Astrocyte of the cerebellum (primary cell): ENCODE measurements around the gene ARFIP2.

Experiments
- DNase-seq: peaks from one replicate; pipeline ENCODE4 v3.0.0-alpha.2; 2011; ENCODE audit warnings: low read depth
- H3K4me3 ChIP-seq: 2 replicates; pipeline ENCODE4 v1.5.1; 2011; ENCODE audit warnings: mild to moderate bottlenecking, low read depth, low read length, moderate library complexity
- in situ Hi-C: cut with HindIII; loops from 2 replicates; pipeline ENCODE4 v1.10.0; 2017; ENCODE audit warnings: low sequenced_read_pairs
- TF ChIP-seq, protein P1 (sequence below): IDR thresholded peaks from 2 replicates; pipeline ENCODE4 v1.5.1; 2012; ENCODE audit warnings: low read length, low read depth, moderate library complexity, mild to moderate bottlenecking; ENCODE audit errors: missing control alignments

Gene ARFIP2

DNA sequence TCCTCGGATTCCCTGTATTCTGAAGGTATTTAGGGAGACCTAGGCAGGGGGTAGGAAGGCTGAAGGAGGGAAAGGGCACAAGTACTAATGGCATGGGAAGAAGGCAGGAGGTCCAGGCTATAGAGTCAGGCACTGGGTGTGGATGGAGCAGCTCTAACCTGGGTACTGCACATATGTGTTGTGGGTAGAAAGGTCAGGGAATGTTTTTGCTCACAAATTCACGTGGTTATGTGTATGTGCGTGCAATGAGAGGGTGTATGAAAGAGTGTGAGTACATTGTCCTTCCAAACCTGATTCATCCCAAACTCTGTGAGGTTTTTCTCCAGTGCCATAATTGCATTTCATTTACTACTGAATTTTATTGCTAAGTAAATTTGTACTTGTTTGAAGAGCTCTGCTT is 39.1 kb upstream of the ARFIP2 start:
- TF ChIP-seq, protein P1, sequence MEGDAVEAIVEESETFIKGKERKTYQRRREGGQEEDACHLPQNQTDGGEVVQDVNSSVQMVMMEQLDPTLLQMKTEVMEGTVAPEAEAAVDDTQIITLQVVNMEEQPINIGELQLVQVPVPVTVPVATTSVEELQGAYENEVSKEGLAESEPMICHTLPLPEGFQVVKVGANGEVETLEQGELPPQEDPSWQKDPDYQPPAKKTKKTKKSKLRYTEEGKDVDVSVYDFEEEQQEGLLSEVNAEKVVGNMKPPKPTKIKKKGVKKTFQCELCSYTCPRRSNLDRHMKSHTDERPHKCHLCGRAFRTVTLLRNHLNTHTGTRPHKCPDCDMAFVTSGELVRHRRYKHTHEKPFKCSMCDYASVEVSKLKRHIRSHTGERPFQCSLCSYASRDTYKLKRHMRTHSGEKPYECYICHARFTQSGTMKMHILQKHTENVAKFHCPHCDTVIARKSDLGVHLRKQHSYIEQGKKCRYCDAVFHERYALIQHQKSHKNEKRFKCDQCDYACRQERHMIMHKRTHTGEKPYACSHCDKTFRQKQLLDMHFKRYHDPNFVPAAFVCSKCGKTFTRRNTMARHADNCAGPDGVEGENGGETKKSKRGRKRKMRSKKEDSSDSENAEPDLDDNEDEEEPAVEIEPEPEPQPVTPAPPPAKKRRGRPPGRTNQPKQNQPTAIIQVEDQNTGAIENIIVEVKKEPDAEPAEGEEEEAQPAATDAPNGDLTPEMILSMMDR: no peak
- DNase-seq: no peak
- H3K4me3 ChIP-seq: no peak overlapping the region
- in situ Hi-C loops: no loop called here

DNA sequence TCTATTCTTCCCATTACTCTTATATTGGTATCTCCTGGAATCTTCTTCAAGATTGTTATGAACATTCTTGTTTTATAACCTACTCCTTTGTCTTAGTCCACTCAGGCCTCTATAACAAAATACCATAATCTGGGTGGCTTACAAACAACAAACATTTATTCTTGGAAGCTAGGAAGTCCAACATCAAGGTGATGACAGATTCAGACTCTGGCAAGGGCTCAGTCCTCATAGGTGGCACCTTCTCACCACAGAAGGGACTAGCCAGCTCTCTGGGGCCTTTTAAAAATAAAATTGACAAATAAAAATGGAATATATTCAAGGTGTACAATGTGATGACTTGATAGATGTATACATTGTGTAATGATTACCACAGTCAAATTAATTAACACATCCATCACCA is 35.7 kb upstream of the ARFIP2 start:
- H3K4me3 ChIP-seq: no peak overlapping the region
- DNase-seq: no peak
- in situ Hi-C loops: no loop called here
- TF ChIP-seq, protein P1: no peak

DNA sequence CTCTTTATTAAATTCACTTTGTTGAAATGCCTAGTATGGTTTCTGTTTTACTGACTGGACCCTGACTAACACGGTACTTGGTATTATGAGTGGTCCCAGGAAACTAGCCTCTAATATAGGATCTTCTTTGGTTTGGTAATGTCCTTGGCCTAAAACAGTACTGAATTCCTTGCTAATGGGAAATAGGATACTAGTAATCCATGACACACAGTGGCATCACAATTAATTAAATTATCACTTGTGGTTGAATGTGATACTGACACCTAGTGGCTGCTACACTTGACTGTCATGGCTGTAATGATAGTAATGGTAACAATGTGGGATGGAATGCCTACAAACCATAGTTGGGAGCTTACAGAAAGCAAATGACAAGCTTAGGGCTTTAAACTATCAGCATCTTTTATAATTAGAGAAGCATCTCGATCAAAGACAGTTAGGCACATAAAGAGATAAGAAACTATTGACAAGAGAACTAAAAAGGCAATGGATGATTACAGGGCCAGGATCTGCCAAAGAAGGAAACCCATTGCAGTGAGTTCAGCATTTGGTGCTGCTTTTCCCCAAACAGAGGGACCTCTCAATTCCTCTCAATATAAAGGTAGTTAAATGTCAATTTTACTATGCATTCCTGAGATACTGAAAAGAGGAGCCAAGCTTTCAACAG is 24.6 kb upstream of the ARFIP2 start:
- in situ Hi-C loops: no loop called here
- peak; percentile 47 for DNase-seq
- H3K4me3 ChIP-seq: no peak overlapping the region
- TF ChIP-seq, protein P1: peak; percentile 70

DNA sequence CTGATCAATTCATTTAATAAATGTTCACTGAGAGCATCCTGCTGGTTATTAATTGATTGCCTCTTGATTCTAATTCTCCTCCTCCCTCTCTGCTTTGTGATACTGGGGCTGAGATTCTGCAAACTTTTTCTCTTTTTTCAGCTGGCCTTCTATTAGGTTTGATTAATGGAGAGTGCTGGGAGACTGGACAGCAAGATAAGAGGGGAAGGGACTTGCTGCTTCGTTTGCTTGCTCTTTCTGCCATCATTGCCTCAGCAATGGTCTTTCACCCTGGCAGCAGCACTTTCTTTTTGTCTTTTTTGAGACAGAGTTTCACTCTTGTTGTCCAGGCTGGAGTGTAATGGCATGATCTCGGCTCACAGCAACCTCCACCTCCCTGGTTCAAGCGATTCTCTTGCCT is 23.0 kb upstream of the ARFIP2 start:
- in situ Hi-C loops: no loop called here
- TF ChIP-seq, protein P1: no peak
- DNase-seq: no peak
- H3K4me3 ChIP-seq: no peak overlapping the region

DNA sequence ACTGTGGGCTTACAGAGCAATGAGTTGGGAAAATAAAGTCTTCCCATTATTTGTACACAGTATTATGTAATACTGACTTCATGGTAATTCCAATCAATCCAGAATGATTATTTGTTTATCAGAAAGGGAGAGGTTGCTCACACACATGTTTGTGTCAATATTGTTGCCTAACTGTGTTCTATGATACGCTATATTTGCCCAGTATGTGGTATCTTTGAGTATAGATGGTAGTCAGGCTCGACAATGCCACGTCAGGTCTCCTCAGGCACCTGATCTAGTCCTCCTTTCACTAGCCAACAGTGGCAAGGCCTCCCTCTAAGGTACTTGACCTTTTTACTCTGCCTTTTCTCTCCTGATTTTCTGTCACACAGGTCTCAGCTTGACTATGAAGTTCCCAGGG is 21.3 kb upstream of the ARFIP2 start:
- TF ChIP-seq, protein P1: no peak
- in situ Hi-C loops: no loop called here
- H3K4me3 ChIP-seq: no peak overlapping the region
- no peak for DNase-seq

DNA sequence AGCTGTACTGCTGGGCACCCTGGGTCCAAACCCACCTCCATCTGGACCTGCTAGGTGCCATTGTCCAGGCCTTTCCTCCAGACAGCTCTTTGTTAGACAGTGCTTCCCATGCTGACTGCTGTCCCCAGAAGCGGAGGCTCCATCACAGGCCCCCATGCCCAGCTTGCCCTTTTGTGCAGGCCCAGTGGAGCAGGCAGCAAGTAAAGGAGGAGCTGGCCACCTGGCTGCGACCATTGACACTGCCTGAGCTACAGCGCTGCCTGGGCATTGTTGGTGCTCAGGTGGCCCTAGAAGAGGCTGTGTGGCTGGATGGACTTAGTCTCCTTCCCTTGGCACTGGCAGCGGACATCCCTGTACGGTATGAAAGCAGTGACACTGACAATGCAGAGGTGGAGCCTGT is 17.4 kb upstream of the ARFIP2 start:
- TF ChIP-seq, protein P1: no peak
- no peak overlapping the region for H3K4me3 ChIP-seq
- no peak for DNase-seq
- in situ Hi-C loops: no loop called here
